K562 (cell line): Measurements from ENCODE around the gene CCDC50.

Experiments
- CHD2 ChIP-seq: IDR thresholded peaks from 2 replicates; pipeline ENCODE4 v1.6.1; 2011; ENCODE audit warnings: low read depth, low read length
- HCFC1 ChIP-seq: IDR thresholded peaks from 2 replicates; pipeline ENCODE4 v1.6.1; 2012; ENCODE audit warnings: low read depth, low read length, improper control_type of control experiment
- MIER1 ChIP-seq: fragments of 450-650 bp; IDR thresholded peaks from 2 replicates; pipeline ENCODE4 v1.6.1; 2016; ENCODE audit warnings: antibody characterized with exemption, mild to moderate bottlenecking, low read depth
- NR3C1 ChIP-seq: sonication (generic); formaldehyde crosslinking; IDR thresholded peaks from 2 replicates; pipeline ENCODE4 v1.8.1; 2022; ENCODE audit warnings: missing genetic modification reagents
- POLR2A ChIP-seq: fragments of 450-650 bp; conservative IDR thresholded peaks from 2 replicates; pipeline ENCODE4 v1.6.1; 2016
- TARDBP ChIP-seq: fragments of 450-650 bp; IDR thresholded peaks from 2 replicates; pipeline ENCODE4 v1.6.1; 2016
- ZNF274 ChIP-seq: IDR thresholded peaks from 2 replicates; pipeline ENCODE4 v1.6.1; 2011; ENCODE audit warnings: low read depth, mild to moderate bottlenecking, low read length, moderate library complexity, borderline replicate concordance
- ZNF398 ChIP-seq: fragments of 250-450 bp; sonication (Bioruptor Pico); IDR thresholded peaks from 2 replicates; pipeline ENCODE4 v1.8.0; 2021; ENCODE audit warnings: moderate library complexity, mild to moderate bottlenecking, inconsistent platforms
- TF ChIP-seq, protein P1 (sequence below), 3 experiments: IDR thresholded peaks in 2 of 3; conservative IDR thresholded peaks in 1 of 3; 2 replicates each; pipeline ENCODE4 v1.5.1; 2011 to 2012; ENCODE audit warnings: low read length in 3 of 3, mild to moderate bottlenecking in 3 of 3, control low read depth in 2 of 3, improper control_type of control experiment in 1 of 3, inconsistent platforms in 1 of 3, low read depth in 1 of 3, mixed read lengths in 1 of 3, moderate library complexity in 1 of 3; ENCODE audit not compliant: insufficient read depth in 2 of 3

DNA sequence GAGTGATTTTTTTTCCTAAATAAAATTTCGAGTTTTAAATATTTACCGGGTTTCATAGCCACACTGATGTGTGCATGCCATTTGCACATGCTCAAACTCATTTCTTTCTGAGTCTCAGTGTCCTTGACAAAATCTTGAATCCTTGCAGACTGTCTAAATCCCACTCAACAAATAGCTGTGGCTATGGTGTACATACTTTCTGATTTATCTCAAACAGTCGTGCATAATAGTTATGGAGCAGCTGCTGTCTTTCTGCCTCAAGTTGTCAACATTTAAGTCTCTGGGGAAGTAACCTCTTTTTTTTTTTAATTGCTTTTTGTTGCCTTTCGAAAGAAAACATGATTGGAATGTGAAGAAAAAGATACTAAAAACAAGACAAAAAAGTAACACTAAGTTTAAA is 53.9 kb downstream of the CCDC50 start:
- TF ChIP-seq ZNF398 (CRISPR knock-in tag) (no peak), HCFC1 (no peak), NR3C1 (CRISPR knock-in tag) (no peak), MIER1 (no peak), ZNF274 (no peak), CHD2 (no peak), POLR2A (no peak), TARDBP (no peak)
- TF ChIP-seq, protein P1, sequence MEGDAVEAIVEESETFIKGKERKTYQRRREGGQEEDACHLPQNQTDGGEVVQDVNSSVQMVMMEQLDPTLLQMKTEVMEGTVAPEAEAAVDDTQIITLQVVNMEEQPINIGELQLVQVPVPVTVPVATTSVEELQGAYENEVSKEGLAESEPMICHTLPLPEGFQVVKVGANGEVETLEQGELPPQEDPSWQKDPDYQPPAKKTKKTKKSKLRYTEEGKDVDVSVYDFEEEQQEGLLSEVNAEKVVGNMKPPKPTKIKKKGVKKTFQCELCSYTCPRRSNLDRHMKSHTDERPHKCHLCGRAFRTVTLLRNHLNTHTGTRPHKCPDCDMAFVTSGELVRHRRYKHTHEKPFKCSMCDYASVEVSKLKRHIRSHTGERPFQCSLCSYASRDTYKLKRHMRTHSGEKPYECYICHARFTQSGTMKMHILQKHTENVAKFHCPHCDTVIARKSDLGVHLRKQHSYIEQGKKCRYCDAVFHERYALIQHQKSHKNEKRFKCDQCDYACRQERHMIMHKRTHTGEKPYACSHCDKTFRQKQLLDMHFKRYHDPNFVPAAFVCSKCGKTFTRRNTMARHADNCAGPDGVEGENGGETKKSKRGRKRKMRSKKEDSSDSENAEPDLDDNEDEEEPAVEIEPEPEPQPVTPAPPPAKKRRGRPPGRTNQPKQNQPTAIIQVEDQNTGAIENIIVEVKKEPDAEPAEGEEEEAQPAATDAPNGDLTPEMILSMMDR (IDR thresholded peaks at IDR 0.05 in 2 of 3, conservative IDR thresholded peaks at IDR 0.05 in 1 of 3; ENCODE audit: insufficient read depth in 2 of 3, low read depth in 1 of 3, low read length in 3 of 3): no peak
